T-helper 22 cell (primary cell): ENCODE results near the gene PRSS1.
A peak's percentile ranks its signal among the peaks of the same experiment; 100 is the strongest.
"Not testable (repeated sequence)": the region's sequence is repeated elsewhere in the genome, so short reads cannot be mapped to it uniquely, and the experiment has no call there.

ENCODE experiments used
- DNase-seq: peaks from one replicate; pipeline ENCODE4 v3.0.0-alpha.2; 2020; ENCODE audit warnings: low read depth

Gene PRSS1

DNA sequence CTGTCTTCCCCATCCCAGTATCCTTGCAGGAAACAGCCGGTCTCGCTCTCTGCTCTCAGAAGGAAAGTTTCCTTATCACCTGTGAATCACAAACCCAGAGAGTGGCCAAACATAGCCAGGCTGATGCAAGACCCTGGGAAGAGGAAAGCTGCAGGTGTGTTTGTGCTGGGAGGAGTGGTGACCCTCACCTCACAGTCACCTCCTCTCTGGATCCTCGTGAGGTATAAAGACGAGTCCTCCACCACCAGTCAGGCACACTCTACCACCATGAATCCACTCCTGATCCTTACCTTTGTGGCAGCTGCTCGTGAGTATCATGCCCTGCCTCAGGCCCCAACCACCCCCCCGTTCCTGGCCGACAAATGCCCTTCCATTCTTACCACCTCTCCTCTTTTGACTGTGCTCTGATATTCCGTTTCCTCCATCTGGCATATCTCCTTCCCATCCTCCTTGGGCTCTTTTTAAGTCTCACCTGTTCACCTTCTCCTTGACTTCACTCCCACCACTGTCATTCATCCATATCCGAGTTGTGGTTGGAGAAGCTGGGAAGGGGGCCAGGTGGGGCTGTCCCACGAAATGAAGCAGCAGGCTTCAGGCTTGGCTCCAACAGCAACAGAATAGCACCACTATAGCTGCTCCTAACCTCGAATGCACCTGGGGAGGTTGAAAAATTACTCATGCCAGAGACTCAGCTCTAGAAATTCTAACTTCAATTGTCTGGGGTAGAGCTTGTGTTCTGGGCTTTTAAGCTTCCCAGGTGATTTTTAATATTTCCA is at the start of gene PRSS1:
Gene PRSS1, plus strand, starts transcription at position 255 of the 776 bp plus-strand sequence. Its CDS starts 13 bp downstream, at position 268.
- no peak for DNase-seq

GRCh38 chr7:142700935-142701334 is 48.3 kb upstream of the PRSS1 start:
- not testable (repeated sequence) for DNase-seq

GRCh38 chr7:142703655-142704305 is 45.5 kb upstream of the PRSS1 start:
- no peak for DNase-seq

DNA sequence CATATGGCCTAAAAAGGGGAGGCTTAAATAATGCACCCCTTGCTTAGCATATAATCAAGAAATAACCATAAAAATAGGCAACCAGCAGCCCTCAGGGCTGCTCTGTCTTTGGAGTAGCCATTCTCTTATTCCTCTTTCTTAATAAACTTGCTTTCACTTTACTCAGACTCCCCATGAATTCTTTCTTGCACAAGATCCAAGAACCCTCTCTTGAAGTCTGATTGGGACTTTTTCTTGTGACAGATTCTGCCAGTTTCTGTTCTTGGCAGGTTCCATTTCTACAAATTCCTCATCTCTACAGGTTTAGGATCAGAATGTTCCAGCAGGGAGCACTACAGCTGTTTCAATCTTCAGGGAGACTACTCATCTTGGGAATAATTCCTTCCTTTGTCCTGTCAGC is 40.5 kb upstream of the PRSS1 start:
- DNase-seq = not testable (repeated sequence)

GRCh38 chr7:142709921-142710320 is 39.4 kb upstream of the PRSS1 start:
- no peak for DNase-seq

GRCh38 chr7:142711196-142711595 is 38.1 kb upstream of the PRSS1 start:
- no peak for DNase-seq

DNA sequence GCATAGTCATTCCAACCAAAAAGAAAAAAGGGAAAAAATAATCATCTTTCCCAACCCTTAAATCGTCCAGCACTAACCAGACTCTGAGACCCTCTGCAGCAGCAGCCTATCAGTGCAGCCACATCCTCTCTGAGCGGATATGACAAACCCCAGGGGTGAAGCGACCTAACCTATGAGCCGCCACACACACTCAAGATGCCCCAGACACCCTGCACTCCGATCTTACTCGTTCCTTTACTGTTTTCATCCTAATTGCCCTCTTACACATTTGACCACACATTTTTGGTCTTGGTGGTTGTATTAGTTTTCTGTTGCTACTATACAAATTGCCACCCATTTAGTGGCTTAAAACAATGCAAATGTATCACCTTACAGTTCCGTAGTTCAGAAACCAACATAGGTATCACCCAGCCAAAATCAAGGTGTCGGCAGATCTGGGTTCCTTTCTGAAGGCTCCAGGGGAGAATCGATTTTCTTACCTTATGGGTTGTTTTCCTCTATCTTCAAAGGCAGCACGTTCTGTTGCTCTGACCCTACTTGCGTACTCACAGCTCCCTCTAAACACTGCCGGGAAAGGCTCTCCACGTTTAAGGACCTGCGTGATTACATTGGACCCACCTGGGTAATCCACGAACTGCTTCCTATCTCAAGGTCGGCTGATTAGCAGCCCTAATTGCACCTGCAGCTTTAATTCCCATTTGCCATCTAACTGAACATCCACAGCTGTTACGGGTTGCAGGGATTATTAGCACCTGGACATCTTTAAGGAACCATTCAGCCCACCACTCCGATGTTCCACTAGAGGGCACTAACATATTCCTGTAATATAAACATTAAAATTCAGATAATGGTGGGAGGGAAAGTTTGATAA is 37.3 kb upstream of the PRSS1 start:
- DNase-seq = no peak

GRCh38 chr7:142712617-142712957 is 36.7 kb upstream of the PRSS1 start:
- no peak for DNase-seq

GRCh38 chr7:142714375-142714774 is 34.9 kb upstream of the PRSS1 start:
- DNase-seq = peak; percentile 34

DNA sequence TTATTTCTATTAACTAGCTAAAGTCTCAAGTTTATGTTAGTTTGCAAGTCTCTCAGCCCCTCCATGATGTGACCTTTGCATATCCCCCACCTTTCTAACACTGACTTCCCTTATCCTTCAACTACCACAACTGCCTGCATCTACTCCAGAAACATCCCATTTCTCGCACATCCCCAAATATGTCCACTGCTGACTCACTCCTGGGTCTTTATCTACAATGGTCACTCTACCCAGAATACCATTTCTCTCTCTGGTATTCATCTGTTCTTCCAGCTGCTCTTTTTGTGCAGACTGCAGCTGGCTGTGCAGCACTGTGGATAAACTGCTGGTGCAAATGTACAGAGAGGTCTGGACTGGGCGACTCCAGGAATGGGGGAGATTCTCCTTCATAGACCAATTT is 32.7 kb upstream of the PRSS1 start:
- no peak for DNase-seq

DNA sequence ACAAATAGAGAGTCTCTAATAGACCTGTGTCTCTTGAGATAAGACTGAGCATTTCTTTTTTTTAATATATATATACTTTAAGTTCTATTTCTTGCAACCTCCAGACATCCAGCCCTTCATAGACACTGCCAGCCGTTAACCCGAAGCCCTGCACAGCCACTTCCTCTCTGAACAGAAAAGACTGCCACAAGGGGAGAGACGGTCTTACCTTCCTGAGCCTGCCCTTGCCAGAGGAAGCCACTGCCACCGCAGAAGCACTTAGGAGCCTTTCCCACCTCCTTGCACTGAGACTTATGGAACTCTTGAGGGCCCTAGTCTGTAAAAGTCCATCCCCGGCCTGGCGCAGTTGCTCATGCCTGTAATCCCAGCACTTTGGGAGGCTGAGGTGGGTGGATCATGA is 31.8 kb upstream of the PRSS1 start:
- no peak for DNase-seq

GRCh38 chr7:142718313-142718712 is 31.0 kb upstream of the PRSS1 start:
- no peak for DNase-seq

DNA sequence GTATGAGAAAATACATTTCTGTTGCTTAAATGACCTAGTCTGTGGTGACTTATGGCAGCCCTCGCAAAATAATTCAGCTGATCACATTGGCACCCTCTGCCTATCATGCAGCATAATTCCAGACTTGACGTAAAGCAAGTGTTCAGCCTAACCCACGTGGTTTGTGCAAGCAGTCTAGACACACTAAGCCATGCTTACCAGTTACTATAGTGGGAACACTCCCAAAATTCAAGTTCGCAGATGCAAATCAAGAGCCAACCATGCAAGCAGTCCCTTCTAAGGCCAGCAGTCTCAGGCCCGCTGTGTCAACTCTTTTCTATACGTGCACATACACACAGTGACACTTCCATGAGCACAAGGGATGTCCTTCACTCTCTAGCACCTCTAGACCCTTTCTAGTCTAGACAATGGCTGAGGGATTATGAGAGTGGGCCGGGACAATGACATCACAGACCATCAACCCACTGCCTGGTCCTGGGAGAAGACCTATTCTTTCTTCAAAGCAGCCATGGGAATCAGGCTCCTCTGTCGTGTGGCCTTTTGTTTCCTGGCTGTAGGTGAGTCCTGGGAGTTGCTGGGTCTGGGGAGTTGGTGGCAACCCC is 29.0 kb upstream of the PRSS1 start:
- no peak for DNase-seq

DNA sequence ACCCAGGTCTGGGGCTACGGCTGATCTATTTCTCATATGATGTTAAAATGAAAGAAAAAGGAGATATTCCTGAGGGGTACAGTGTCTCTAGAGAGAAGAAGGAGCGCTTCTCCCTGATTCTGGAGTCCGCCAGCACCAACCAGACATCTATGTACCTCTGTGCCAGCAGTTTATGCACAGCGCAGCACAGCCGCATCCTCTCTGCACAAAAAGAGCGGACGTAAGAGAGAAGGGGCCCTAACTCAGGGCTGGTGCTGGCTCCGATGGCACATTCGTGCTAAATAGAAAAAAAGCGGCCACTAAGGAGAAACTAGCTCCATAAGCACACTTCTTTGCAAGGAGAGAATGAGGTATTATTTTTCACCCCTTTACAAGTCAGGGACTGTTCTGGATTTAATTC is 28.3 kb upstream of the PRSS1 start:
- no peak for DNase-seq

- DNase-seq = no peak
Observed at GRCh38 chr7:142722248-142722794, 27.0 kb upstream of the PRSS1 start.

DNA sequence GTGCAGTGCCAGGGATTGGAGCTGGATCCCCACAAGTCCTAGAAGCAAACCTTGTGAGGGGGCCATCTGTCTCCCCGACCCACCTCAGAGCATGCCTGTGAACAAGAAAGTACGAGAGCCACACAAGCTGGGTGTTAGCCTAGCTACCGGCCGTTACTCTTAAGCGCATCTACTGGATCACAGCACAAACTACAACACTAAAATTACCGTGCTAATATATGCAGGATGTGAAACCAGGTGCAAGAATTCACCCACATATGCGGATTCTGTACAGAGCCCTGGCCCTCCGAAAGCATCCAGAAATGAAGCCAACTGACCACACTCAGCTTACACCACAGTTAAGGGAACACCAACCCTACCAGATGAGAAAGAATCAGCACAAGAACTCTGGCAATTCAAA is 16.0 kb upstream of the PRSS1 start:
- no peak for DNase-seq

DNA sequence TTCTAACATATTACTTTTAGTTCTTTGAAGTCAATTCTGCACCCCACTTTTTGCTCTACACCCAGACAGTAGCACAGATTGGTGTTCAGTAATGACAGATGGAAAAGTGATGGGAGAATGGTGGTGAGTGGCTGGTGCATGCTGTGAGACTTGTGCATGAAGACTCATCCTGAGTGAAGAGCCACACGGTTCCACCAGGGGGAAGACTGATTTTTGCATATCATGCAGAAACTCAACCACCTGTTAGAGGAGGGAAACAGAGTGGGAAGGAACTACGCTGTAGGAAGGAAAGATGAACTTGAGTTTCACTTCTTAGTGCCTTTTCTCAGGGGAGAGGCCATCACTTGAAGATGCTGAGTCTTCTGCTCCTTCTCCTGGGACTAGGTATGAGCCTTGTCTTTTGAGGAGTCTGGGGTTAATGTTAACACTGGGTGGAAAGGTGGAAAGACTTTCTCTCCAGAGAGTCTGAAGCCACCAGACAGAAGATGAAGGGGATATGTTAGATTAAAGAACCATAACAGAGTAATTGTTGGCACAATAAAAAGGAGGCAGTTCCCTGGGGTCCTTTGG is 9.3 kb upstream of the PRSS1 start:
- DNase-seq = no peak

DNA sequence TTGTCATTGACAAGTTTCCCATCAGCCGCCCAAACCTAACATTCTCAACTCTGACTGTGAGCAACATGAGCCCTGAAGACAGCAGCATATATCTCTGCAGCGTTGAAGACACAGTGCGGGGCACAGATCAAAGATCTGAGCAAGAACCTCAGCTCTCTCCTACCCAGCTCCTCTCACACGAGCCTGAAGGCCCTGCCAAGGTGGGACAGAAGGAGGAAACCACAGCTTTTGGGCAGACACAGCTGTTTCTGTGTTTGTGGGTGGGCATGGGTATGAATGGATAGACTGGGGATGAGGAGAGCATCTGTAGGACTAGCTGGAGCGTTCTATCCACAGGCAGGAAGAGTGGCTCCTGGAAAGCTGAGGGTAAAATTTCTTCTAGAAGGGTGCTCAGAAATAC is 8.5 kb upstream of the PRSS1 start:
- no peak for DNase-seq

DNA sequence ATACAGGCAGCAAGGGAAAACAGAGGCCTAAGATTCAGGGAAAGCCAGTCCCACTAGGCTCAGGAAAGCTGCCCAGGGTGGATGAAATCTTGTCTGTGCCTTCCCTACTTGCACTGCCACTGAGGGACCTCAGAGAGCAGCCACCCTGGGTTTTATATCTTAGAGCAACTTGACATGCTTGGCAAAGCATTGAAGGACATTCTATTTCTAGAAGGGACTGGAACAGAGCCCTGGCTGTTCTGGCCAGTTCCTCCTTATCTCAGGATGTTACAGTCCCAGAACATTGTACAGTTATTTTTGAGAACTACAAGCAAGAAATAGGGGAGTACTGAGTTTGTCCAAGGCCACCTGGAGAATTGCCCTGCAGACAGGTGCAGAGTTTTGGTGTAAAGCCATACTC is 7.3 kb upstream of the PRSS1 start:
- not testable (repeated sequence) for DNase-seq

- DNase-seq = no peak
Observed at GRCh38 chr7:142745091-142745635, 4.1 kb upstream of the PRSS1 start.

DNA sequence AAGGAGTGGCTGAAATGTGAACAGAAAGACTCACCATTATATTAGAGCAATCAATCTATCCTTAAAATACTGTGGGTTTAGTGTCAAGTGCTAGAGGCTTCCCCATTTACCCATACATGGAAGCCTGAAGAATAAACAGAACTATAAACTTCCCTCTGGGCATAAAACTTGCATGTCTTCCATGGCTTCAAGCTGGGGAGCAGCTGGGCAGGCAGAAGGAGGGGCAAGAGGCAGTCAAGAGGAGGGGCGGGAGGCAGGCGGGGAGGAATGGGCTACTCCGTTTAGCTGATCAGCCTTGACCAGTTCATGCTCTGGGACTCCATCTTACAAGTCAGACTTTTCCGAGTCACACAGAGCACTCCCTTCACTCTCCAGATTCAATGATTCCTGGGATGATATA is 3.5 kb upstream of the PRSS1 start:
- no peak for DNase-seq

DNA sequence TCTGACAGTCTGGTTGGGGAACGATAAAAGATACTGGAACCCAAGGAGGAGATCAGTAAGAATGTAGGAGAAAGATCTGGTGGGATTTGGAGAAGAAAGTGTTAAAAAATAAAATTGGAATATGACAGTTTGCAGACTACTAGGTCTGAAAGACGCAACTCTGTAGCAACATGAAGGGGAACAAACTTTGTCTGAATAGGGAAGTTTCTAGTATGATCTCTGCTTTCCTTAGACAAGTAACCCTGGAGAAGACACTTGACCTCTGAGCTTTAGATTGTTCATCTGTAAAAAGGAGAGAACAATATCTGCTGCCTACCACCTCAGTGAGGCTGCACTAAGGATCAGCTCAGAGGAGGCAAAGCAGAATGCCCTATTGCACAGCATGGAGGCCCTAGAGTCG is 3.0 kb upstream of the PRSS1 start:
- no peak for DNase-seq
